Central memory CD8-positive, alpha-beta T cell (primary cell): ENCODE measurements around the gene HMCES.
A peak's percentile ranks its signal among the peaks of the same experiment; 100 is the strongest.

Experiments
- ATAC-seq: fragments of 150-1000 bp; cut with Tn5 transposase; replicated peaks from 2 replicates; pipeline ENCODE4 v1.10.0; 2022; ENCODE audit warnings: mild to moderate bottlenecking, moderate FRiP score, moderate number of reproducible peaks; ENCODE audit not compliant: poor library complexity, severe bottlenecking; ENCODE audit errors: extremely low read depth
- DNase-seq, 2 donors: peaks; one replicate each; pipeline ENCODE4 v3.0.0; 2021; ENCODE audit warnings: low spot score in 2 of 2
- H3K27ac Mint-ChIP-seq: one replicate; pipeline ENCODE4 v1.8.0; 2022; ENCODE audit warnings: low read depth, mild to moderate bottlenecking, moderate library complexity, mixed read lengths
- H3K27me3 Mint-ChIP-seq: one replicate; pipeline ENCODE4 v1.8.0; 2022; ENCODE audit warnings: mixed read lengths
- H3K36me3 Mint-ChIP-seq: one replicate; pipeline ENCODE4 v1.8.0; 2022; ENCODE audit warnings: mild to moderate bottlenecking, moderate library complexity, mixed read lengths; ENCODE audit not compliant: insufficient read depth
- H3K4me1 Mint-ChIP-seq: one replicate; pipeline ENCODE4 v1.8.0; 2022; ENCODE audit warnings: mixed read lengths
- H3K4me3 Mint-ChIP-seq: one replicate; pipeline ENCODE4 v1.8.0; 2022; ENCODE audit warnings: mild to moderate bottlenecking, moderate library complexity, mixed read lengths
- H3K9me3 Mint-ChIP-seq: one replicate; pipeline ENCODE4 v1.8.0; 2022; ENCODE audit warnings: mixed read lengths

The HMCES gene

GRCh38 chr3:129278439-129278965 is at the start of gene HMCES:
Gene HMCES, plus strand, starts transcription at chr3:129278870. Its CDS starts 863 bp downstream, at chr3:129279733.
- Mint-ChIP-seq H3K9me3 (no peaks in the 10 kb centered on the region), H3K36me3 (peaks cover 40% of the 10 kb centered on the region), H3K27ac (peak within 1 kb of the TSS; percentile 95), H3K27me3 (no peaks in the 10 kb centered on the region), H3K4me3 (peak within 1 kb of the TSS; percentile 88), H3K4me1 (peaks cover 38% of the 10 kb centered on the region)
- ATAC-seq = peak; percentile 92
- peak; percentile 87 for DNase-seq

- Mint-ChIP-seq H3K27me3 (no peaks in the 10 kb centered on the region), H3K36me3 (no peaks in the 10 kb centered on the region), H3K4me3 (no peak overlapping the region), H3K9me3 (no peaks in the 10 kb centered on the region), H3K27ac (no peak overlapping the region), H3K4me1 (peaks cover 5% of the 10 kb centered on the region)
- DNase-seq (no peak), ATAC-seq (no peak)
Observed at GRCh38 chr3:129228891-129229585, 49.6 kb upstream of the HMCES start.

GRCh38 chr3:129230311-129231019 is 48.2 kb upstream of the HMCES start:
- no peaks in the 10 kb centered on the region for H3K36me3 Mint-ChIP-seq
- DNase-seq (no peak), ATAC-seq (no peak)
- H3K27ac Mint-ChIP-seq = no peak overlapping the region
- no peaks in the 10 kb centered on the region for H3K9me3 Mint-ChIP-seq
- no peak overlapping the region for H3K4me3 Mint-ChIP-seq
- H3K27me3 Mint-ChIP-seq = no peaks in the 10 kb centered on the region
- H3K4me1 Mint-ChIP-seq = no peaks in the 10 kb centered on the region

GRCh38 chr3:129231331-129232119 is 47.1 kb upstream of the HMCES start:
- DNase-seq (no peak), ATAC-seq (no peak)
- Mint-ChIP-seq H3K27me3 (no peaks in the 10 kb centered on the region), H3K9me3 (no peaks in the 10 kb centered on the region), H3K27ac (no peak overlapping the region), H3K4me3 (no peak overlapping the region), H3K36me3 (no peaks in the 10 kb centered on the region), H3K4me1 (no peaks in the 10 kb centered on the region)

GRCh38 chr3:129233538-129233937 is 45.1 kb upstream of the HMCES start:
- Mint-ChIP-seq H3K4me1 (no peaks in the 10 kb centered on the region), H3K9me3 (no peaks in the 10 kb centered on the region), H3K27ac (no peak overlapping the region), H3K27me3 (peaks cover under 1% of the 10 kb centered on the region), H3K36me3 (no peaks in the 10 kb centered on the region), H3K4me3 (no peak overlapping the region)
- ATAC-seq (peak; percentile 65), DNase-seq (no peak)

- DNase-seq (no peak), ATAC-seq (no peak)
- Mint-ChIP-seq H3K4me1 (peaks cover 7% of the 10 kb centered on the region), H3K27me3 (peaks cover 9% of the 10 kb centered on the region), H3K27ac (no peak overlapping the region), H3K4me3 (no peak overlapping the region), H3K36me3 (no peaks in the 10 kb centered on the region), H3K9me3 (no peaks in the 10 kb centered on the region)
Observed at GRCh38 chr3:129234441-129234840, 44.2 kb upstream of the HMCES start.

GRCh38 chr3:129235344-129235917 is 43.2 kb upstream of the HMCES start:
- peaks cover 7% of the 10 kb centered on the region for H3K4me1 Mint-ChIP-seq
- no peaks in the 10 kb centered on the region for H3K36me3 Mint-ChIP-seq
- H3K27ac Mint-ChIP-seq = no peak overlapping the region
- ATAC-seq = no peak
- H3K9me3 Mint-ChIP-seq = no peaks in the 10 kb centered on the region
- DNase-seq = no peak
- H3K4me3 Mint-ChIP-seq = no peak overlapping the region
- peaks cover 9% of the 10 kb centered on the region for H3K27me3 Mint-ChIP-seq

- DNase-seq = no peak
- peak; percentile 19 for ATAC-seq
- Mint-ChIP-seq H3K4me1 (peaks cover 7% of the 10 kb centered on the region), H3K9me3 (no peaks in the 10 kb centered on the region), H3K27ac (no peak overlapping the region), H3K4me3 (no peak overlapping the region), H3K36me3 (no peaks in the 10 kb centered on the region), H3K27me3 (peaks cover 9% of the 10 kb centered on the region)
Observed at GRCh38 chr3:129238945-129239705, 39.5 kb upstream of the HMCES start.

GRCh38 chr3:129239991-129240390 is 38.7 kb upstream of the HMCES start:
- H3K4me3 Mint-ChIP-seq = no peak overlapping the region

GRCh38 chr3:129240436-129240835 is 38.2 kb upstream of the HMCES start:
- Mint-ChIP-seq H3K4me3 (no peak overlapping the region), H3K4me1 (peaks cover 7% of the 10 kb centered on the region), H3K36me3 (no peaks in the 10 kb centered on the region), H3K9me3 (no peaks in the 10 kb centered on the region), H3K27me3 (peaks cover 9% of the 10 kb centered on the region), H3K27ac (no peak overlapping the region)
- ATAC-seq (no peak), DNase-seq (no peak)

More at GRCh38 chr3:129239991-129240390, 38.7 kb upstream of the HMCES start:
- no peaks in the 10 kb centered on the region for H3K9me3 Mint-ChIP-seq
- DNase-seq (no peak), ATAC-seq (no peak)
- H3K27me3 Mint-ChIP-seq = peaks cover 9% of the 10 kb centered on the region
- H3K36me3 Mint-ChIP-seq = no peaks in the 10 kb centered on the region
- peaks cover 7% of the 10 kb centered on the region for H3K4me1 Mint-ChIP-seq
- no peak overlapping the region for H3K27ac Mint-ChIP-seq

GRCh38 chr3:129245141-129245540 is 33.5 kb upstream of the HMCES start:
- H3K27me3 Mint-ChIP-seq = no peaks in the 10 kb centered on the region
- H3K4me3 Mint-ChIP-seq = no peak overlapping the region
- peaks cover 17% of the 10 kb centered on the region for H3K36me3 Mint-ChIP-seq
- H3K4me1 Mint-ChIP-seq = peaks cover 21% of the 10 kb centered on the region
- ATAC-seq (no peak), DNase-seq (no peak)
- no peak overlapping the region for H3K27ac Mint-ChIP-seq
- H3K9me3 Mint-ChIP-seq = no peaks in the 10 kb centered on the region
